Measurements from ENCODE around the gene TMED5.

GRCh38 chr1:93136445-93136844 lies 43.8 kb downstream of the TMED5 start:
- TF ChIP-seq, protein P1, sequence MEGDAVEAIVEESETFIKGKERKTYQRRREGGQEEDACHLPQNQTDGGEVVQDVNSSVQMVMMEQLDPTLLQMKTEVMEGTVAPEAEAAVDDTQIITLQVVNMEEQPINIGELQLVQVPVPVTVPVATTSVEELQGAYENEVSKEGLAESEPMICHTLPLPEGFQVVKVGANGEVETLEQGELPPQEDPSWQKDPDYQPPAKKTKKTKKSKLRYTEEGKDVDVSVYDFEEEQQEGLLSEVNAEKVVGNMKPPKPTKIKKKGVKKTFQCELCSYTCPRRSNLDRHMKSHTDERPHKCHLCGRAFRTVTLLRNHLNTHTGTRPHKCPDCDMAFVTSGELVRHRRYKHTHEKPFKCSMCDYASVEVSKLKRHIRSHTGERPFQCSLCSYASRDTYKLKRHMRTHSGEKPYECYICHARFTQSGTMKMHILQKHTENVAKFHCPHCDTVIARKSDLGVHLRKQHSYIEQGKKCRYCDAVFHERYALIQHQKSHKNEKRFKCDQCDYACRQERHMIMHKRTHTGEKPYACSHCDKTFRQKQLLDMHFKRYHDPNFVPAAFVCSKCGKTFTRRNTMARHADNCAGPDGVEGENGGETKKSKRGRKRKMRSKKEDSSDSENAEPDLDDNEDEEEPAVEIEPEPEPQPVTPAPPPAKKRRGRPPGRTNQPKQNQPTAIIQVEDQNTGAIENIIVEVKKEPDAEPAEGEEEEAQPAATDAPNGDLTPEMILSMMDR (IDR thresholded peaks at IDR 0.05): no peak
- TF ChIP-seq POLR2A (IDR thresholded peaks at IDR 0.05): no peak

Data from transverse colon (tissue), 3 donors.